ENCODE measurements around the gene UQCRC2. TPM values are rescaled to one million over a fixed set of nuclear protein-coding genes. Genes with fewer than 3 reads are reported as not detected.

The UQCRC2 gene
- total and polyA plus RNA-seq, 2 donors (not counting 1 experiment from before 2014, with no cell fraction given), result 84.3 to 150 TPM

DNA sequence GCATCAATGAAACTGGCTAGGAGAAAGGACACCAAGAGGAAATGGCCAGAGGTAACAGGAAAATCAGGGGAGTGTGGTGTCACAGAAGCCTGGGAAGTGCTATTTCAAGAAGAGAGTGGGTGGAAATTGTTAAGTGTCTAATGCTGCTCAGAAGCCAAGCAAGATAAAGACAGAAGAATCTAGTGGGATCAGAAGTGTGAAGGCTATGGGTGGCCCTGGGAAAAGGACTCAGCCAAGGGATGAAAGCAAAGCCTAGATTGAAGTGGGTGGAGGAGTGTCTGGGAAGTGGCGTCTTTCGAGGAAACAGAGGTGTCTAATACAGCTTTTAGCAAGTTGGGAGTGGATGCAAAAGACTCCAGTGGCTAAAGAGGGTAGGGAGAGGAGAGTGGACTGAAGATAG is 34.3 kb downstream of the UQCRC2 start:
- ATAC-seq (ENCODE audit: low read depth) (no peak), DNase-seq (no peak)
- no peaks in the 10 kb centered on the region for H3K79me2 ChIP-seq (ENCODE audit: control insufficient read depth, insufficient read depth, low read length)
- H3K36me3 ChIP-seq (replicated peaks in 1 of 2; ENCODE audit: control extremely low read depth in 1 of 2, control insufficient read depth in 1 of 2, extremely low read depth in 1 of 2, insufficient read depth in 2 of 2, low read length in 1 of 2), result peaks cover 0 to 23% of the 10 kb centered on the region in 2 experiments
- ChIA-PET POLR2A (no interaction called here), CTCF (interaction anchor here (0.6 to 1.1 kb wide), 2 partner anchors 90 to 92 kb away, joined by 4 to 5 read pairs; no protein-coding TSS in a partner anchor)
- H3K4me2 ChIP-seq (replicated peaks; ENCODE audit: low read depth, low read length, poor library complexity, severe bottlenecking), result no peak overlapping the region
- no peak overlapping the region for H2AFZ ChIP-seq (ENCODE audit: insufficient read depth, low read depth, low read length, poor library complexity, severe bottlenecking)
- H3K4me3 ChIP-seq (ENCODE audit: control extremely low read depth in 1 of 5, extremely low read depth in 1 of 5, insufficient read depth in 1 of 5, low read depth in 2 of 5, low read length in 4 of 5), result no peak overlapping the region
- no peaks in the 10 kb centered on the region for H3K9me3 ChIP-seq (ENCODE audit: control extremely low read depth in 1 of 3, control insufficient read depth in 2 of 3, insufficient read depth in 1 of 3, low read length in 2 of 3)
- Mint-ChIP-seq H3K27me3 (no peaks in the 10 kb centered on the region), H3K27ac (no peak overlapping the region), H3K4me3 (no peak overlapping the region), H3K9me3 (ENCODE audit: insufficient read depth) (no peaks in the 10 kb centered on the region), H3K4me1 (no peaks in the 10 kb centered on the region)
- intact Hi-C loops (cut with micrococcal nuclease), result no loop called here
- H3K27ac ChIP-seq (ENCODE audit: low read length in 2 of 2), result no peak overlapping the region
- no peaks in the 10 kb centered on the region for H3K4me1 ChIP-seq (ENCODE audit: control insufficient read depth in 2 of 2, insufficient read depth in 2 of 2, low read length in 2 of 2)
- TF ChIP-seq EZH2 (IDR thresholded peaks at IDR 0.05; ENCODE audit: borderline replicate concordance, insufficient read depth, low read depth, low read length, poor library complexity, severe bottlenecking), result no peak
- TF ChIP-seq, protein P1, sequence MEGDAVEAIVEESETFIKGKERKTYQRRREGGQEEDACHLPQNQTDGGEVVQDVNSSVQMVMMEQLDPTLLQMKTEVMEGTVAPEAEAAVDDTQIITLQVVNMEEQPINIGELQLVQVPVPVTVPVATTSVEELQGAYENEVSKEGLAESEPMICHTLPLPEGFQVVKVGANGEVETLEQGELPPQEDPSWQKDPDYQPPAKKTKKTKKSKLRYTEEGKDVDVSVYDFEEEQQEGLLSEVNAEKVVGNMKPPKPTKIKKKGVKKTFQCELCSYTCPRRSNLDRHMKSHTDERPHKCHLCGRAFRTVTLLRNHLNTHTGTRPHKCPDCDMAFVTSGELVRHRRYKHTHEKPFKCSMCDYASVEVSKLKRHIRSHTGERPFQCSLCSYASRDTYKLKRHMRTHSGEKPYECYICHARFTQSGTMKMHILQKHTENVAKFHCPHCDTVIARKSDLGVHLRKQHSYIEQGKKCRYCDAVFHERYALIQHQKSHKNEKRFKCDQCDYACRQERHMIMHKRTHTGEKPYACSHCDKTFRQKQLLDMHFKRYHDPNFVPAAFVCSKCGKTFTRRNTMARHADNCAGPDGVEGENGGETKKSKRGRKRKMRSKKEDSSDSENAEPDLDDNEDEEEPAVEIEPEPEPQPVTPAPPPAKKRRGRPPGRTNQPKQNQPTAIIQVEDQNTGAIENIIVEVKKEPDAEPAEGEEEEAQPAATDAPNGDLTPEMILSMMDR (IDR thresholded peaks at IDR 0.05), result no peak
- WGBS (ENCODE audit: insufficient coverage), result 100% methylated on average over 2 of the region's 2 CpGs
- no peaks in the 10 kb centered on the region for H3K27me3 ChIP-seq (replicated peaks in 1 of 4; ENCODE audit: control extremely low read depth in 1 of 4, control insufficient read depth in 3 of 4, insufficient read depth in 4 of 4, low read length in 3 of 4)
- H3K9ac ChIP-seq (ENCODE audit: low read length), result no peak overlapping the region
- no peaks in the 10 kb centered on the region for H4K20me1 ChIP-seq (ENCODE audit: control insufficient read depth, insufficient read depth, low read length, poor library complexity, severe bottlenecking)

DNA sequence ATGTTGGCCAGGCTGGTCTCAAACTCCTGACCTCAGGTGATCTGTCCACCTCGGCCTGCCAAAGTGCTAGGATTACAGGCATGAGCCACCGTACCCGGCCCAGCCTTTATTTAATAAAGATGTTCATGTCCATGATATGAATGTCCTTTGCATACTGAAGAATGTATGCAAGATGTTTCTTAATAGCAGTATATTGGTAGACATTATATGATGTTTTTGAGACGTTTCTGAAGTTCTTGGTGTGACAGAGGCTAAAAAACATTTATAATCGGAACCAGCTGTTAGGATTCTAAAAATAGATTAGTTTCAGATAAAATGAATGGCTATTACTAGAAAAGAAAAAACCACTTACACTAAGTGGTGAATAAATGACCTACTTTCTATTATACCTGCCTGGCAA is 36.0 kb downstream of the UQCRC2 start:
- no peaks in the 10 kb centered on the region for H3K9me3 ChIP-seq (ENCODE audit: control extremely low read depth in 1 of 3, control insufficient read depth in 2 of 3, insufficient read depth in 1 of 3, low read length in 2 of 3)
- Mint-ChIP-seq H3K4me3 (no peak overlapping the region), H3K27me3 (no peaks in the 10 kb centered on the region), H3K9me3 (ENCODE audit: insufficient read depth) (no peaks in the 10 kb centered on the region), H3K4me1 (no peaks in the 10 kb centered on the region), H3K27ac (no peak overlapping the region)
- H3K4me1 ChIP-seq (ENCODE audit: control insufficient read depth in 2 of 2, insufficient read depth in 2 of 2, low read length in 2 of 2), result no peaks in the 10 kb centered on the region
- 100% methylated on average over 2 of the region's 5 CpGs for WGBS (ENCODE audit: insufficient coverage)
- H3K27me3 ChIP-seq (replicated peaks in 1 of 4; ENCODE audit: control extremely low read depth in 1 of 4, control insufficient read depth in 3 of 4, insufficient read depth in 4 of 4, low read length in 3 of 4), result no peaks in the 10 kb centered on the region
- H3K4me2 ChIP-seq (replicated peaks; ENCODE audit: low read depth, low read length, poor library complexity, severe bottlenecking), result no peak overlapping the region
- no peak for TF ChIP-seq EZH2 (IDR thresholded peaks at IDR 0.05; ENCODE audit: borderline replicate concordance, insufficient read depth, low read depth, low read length, poor library complexity, severe bottlenecking)
- TF ChIP-seq, protein P1 (IDR thresholded peaks at IDR 0.05), result no peak
- ATAC-seq (ENCODE audit: low read depth), result no peak
- ChIA-PET POLR2A (interaction anchor here (0.7 kb wide), 2 partner anchors 200 to 253 kb away, joined by 4 to 8 read pairs; no protein-coding TSS in a partner anchor), CTCF (interaction anchor here (0.7 to 2.5 kb wide), 3 partner anchors 13 to 353 kb away, joined by 3 to 14 read pairs (median 10); no protein-coding TSS in a partner anchor)
- no peaks in the 10 kb centered on the region for H3K79me2 ChIP-seq (ENCODE audit: control insufficient read depth, insufficient read depth, low read length)
- H3K36me3 ChIP-seq (replicated peaks in 1 of 2; ENCODE audit: control extremely low read depth in 1 of 2, control insufficient read depth in 1 of 2, extremely low read depth in 1 of 2, insufficient read depth in 2 of 2, low read length in 1 of 2), result peaks cover 0 to 8% of the 10 kb centered on the region in 2 experiments
- H3K27ac ChIP-seq (ENCODE audit: low read length in 2 of 2), result no peak overlapping the region
- intact Hi-C loops (cut with micrococcal nuclease), result no loop called here
- H2AFZ ChIP-seq (ENCODE audit: insufficient read depth, low read depth, low read length, poor library complexity, severe bottlenecking), result no peak overlapping the region
- H4K20me1 ChIP-seq (ENCODE audit: control insufficient read depth, insufficient read depth, low read length, poor library complexity, severe bottlenecking), result no peaks in the 10 kb centered on the region
- no peak overlapping the region for H3K4me3 ChIP-seq (ENCODE audit: control extremely low read depth in 1 of 5, extremely low read depth in 1 of 5, insufficient read depth in 1 of 5, low read depth in 2 of 5, low read length in 4 of 5)
- H3K9ac ChIP-seq (ENCODE audit: low read length), result no peak overlapping the region
- DNase-seq, result no peak
